ENCODE results near the gene MYO9B.
"Not testable (repeated sequence)": the region's sequence is repeated elsewhere in the genome, so short reads cannot be mapped to it uniquely, and the experiment has no call there.

Gene MYO9B

DNA sequence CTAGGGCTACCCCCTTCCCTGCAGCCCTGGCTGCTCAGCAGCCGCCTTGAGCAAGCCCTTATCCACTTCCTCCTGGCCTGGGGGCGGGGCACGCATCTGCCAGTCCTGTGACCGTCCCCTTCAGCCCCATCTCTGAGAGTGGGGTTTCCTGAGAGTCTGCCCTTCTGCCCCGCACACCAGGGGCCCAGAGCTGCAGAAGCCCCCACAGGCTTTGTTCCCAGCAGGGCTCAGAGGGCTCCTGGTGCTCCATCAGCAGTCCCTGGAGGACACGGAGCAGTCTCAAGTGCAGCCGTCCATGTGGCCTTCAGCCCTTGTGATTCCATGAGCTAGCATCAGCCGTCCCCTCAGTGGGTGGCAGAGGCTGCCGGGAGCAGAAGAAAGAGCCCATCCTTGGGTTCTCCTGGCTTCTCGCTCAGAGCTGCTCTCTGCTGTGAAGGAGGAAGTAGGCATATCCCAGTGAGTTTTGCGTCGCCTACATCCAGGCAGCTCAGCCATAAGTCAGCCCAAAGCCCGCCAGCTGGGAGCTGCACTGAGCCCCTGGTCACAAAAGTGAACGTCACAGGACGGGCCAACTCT, 16.3 kb downstream of the MYO9B start:
- no peak for DNase-seq (ENCODE audit: low read depth in 2 of 2)

DNA sequence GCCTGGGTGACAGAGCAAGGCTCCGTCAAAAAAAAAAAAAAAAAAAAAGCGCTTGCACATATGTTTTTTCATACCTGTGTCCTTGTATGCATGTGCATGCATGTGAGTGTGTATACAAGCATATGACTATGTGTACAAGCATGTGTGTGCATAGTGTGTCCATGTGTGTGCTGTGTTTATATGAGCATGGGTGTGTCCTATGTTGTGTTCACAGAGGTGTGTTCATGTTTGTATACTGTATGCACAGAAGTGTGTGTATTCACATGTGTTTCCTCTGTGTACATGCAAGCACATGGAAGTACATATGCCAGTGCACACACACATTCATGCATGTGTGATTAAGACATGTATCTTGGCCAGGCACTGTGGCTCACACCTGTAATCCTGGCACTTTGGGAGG, 17.1 kb downstream of the MYO9B start:
- no peak for DNase-seq (ENCODE audit: low read depth in 2 of 2)

DNA sequence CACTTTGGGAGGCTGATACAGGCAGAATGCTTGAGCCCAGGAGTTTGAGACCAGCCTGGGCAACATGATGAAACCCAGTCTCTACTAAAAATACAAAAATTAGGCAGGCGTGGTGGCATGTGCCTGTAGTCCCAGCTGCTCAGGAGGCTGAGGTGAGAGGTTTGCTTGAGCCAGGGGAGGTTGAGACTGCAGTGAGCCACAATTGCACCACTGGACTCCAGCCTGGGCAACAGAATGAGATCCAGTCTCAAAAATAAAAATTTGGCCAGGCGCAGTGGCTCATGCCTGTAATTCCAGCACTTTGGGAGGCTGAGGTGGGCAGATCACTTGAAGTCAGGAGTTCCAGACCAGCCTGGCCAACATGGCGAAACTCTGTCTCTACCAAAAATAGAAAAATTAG, 19.1 kb downstream of the MYO9B start:
- not testable (repeated sequence) for DNase-seq (ENCODE audit: low read depth in 2 of 2)

- no peak for DNase-seq (ENCODE audit: low read depth in 2 of 2)
These were observed 19.8 kb downstream of the MYO9B start for GRCh38 chr19:17095141-17095919.

DNA sequence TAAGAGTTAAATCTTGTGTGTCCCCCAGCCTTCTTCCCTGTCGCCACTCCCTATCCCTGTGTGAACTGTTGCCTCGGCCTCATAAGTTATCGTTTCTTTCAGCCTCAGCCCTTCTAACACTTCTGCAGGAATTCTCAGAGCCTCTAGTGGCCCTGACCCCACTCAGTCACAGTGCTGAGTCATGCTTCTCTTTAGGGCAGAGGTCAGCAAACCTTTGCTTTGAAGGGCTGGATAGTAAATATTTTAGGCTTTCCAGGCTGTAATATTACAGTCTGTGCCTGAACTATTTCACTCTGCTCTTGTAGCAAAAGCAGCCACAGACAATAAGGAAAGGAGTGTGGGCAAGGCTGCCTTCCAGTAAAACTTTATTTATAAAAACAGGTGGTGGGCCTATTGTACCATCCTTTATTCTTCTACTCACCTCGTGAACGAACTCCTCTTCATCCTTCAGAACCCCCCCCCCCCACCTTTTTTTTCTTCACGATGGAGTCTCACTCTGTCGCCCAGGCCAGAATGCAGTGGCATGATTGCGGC, 22.1 kb downstream of the MYO9B start:
- DNase-seq (ENCODE audit: low read depth in 2 of 2): no peak

GRCh38 chr19:17098326-17098725, 22.7 kb downstream of the MYO9B start:
- DNase-seq (ENCODE audit: low read depth in 2 of 2): no peak

DNA sequence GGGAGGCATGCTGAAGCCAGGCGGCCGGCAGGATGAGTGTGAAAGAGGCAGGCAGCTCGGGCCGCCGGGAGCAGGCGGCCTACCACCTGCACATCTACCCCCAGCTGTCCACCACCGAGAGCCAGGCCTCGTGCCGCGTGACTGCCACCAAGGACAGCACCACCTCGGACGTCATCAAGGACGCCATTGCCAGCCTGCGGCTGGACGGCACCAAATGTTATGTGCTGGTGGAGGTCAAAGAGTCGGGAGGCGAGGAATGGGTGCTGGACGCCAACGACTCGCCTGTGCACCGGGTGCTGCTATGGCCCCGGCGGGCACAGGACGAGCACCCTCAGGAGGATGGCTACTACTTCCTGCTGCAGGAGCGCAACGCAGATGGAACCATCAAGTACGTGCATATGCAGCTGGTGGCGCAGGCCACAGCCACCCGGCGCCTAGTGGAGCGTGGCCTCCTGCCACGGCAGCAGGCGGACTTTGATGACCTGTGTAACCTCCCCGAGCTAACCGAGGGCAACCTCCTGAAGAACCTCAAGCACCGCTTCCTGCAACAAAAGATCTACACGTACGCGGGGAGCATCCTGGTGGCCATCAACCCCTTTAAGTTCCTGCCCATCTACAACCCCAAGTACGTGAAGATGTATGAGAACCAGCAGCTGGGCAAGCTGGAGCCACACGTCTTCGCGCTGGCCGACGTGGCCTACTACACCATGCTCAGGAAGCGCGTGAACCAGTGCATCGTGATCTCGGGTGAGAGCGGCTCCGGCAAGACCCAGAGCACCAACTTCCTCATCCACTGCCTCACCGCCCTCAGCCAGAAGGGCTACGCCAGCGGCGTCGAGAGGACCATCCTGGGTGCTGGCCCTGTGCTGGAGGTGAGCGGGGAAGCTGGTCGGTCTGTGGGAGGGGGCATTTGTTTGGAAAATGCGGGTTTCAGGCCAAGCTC, 26.4 kb downstream of the MYO9B start:
- no peak for DNase-seq (ENCODE audit: low read depth in 2 of 2)

GRCh38 chr19:17103177-17103576, 27.6 kb downstream of the MYO9B start:
- DNase-seq (ENCODE audit: low read depth in 2 of 2): peak in 1 of 2 donors; percentile 17

DNA sequence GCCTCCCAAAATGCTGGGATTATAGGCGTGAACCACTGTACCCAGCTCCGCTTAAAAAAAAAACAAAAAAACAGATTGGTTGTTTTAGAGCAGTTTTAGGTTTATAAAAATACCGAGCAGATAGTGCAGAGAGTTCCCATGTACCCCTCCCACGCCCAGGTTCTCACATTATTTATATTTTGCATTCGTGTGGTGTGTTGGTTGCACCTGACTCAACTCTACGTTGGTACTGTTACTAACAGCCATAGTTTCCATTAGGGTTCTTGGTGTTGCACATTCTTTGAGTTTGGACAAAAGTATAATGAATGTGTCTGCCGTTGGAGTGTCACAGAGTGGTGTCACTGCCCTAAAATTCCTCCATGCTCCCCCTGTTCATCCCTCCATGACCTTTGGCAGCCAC, 29.1 kb downstream of the MYO9B start:
- no peak for DNase-seq (ENCODE audit: low read depth in 2 of 2)

DNA sequence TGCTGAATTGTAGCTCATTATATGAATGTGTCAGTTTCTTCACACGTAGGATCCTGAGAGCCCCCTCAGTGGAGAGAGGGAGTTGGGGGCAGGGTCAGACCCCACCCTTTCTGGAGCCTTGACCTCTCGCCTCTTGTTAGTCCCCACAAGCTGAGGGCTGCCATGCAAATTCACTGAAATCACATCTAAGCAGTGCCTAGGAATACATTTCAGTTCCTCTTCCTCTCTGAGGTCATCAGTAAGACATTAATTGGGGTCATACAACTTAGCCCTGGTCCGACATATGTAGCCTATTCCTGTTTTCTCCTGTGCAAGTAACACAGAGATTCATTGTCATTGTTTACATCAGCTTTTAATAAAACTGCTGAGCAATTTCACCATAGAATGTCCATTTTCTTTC, 30.0 kb downstream of the MYO9B start:
- DNase-seq (ENCODE audit: low read depth in 2 of 2): no peak

DNA sequence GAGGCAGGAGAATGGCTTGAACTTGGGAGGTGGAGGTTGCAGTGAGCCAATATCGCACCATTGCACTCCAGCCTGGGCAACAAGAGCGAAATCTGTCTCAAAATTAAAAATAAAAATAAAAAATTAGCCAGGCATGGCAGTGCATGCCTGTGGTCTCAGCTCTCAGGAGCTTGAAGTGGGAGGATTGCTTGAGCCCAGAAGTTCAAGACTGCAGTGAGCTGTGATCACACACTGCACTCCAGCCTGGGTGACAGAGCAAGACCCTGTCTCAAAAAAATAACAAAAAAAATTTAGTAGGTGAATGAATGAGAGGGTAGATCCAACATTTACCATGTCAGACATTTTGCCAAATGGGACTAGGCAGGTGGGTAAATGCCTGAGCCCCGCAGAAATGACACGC, 31.4 kb downstream of the MYO9B start:
- not testable (repeated sequence) for DNase-seq (ENCODE audit: low read depth in 2 of 2)

GRCh38 chr19:17107546-17108452, 32.2 kb downstream of the MYO9B start:
- no peak for DNase-seq (ENCODE audit: low read depth in 2 of 2)

DNA sequence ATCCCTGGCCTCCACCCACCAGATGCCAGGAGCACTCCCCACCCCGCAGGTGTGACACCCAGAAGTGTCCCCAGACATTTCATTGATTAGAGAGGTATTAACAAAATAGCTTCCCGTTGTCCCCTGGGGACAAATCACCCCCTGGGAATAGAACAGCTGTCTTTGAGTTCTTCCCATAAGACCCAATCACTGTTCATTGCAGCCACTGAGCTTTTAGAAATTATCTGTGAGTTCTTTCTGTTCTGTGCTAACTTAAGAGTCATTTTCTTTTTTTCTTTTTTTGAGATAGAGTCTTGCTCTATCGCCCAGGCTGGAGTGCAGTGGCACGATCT, 32.8 kb downstream of the MYO9B start:
- DNase-seq (ENCODE audit: low read depth in 2 of 2): no peak

DNA sequence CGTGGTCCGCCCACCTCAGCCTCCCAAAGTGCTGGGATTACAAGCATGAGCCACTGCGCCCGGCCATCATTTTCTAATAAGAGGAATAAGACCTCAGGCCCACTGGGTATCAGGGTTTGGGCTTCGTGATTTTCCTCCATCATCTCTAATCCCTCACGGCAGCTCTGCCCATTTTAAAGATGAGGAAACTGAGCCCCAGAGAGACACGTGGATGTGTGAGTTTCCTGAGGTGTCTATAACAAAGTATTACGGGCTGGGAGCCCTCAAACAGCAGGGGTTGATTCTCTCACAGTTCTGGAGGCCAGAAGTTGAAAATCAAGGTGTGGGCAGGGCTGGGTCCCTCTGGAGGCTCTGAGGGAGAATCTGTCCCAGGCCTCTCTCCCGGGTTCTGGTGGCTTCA, 33.7 kb downstream of the MYO9B start:
- DNase-seq (ENCODE audit: low read depth in 2 of 2): no peak

DNA sequence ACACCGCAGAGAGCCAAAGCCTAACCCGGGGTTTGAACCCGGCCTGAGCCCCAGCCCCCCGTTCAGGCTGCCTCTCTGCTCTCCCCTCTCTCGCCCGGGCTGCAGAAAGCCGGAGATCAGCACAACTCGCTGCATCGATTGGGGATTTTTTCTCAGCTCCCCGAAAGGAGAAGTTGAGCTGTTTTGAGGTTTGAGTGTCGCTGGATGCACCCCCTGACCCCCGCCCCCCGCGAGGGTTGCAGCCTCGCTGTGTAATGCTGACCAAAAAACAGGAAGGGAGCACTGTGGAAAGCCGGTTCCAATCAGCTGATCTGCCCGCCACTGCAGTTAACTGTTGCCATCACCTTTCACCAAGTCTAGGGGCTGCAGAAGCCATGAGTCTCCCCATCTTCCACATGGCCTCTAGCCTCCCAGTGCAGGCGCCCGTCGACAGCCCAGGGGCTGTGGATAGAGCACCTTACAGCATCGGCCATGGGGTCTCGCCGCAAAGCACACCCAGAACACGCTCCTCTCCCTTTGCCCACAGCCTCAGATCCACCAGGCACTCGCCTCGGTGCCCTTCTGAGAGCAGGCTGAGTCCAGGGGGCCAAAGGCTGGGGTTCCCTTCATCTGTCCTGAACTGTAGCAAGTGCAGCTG, 34.5 kb downstream of the MYO9B start:
- DNase-seq (ENCODE audit: low read depth in 2 of 2): peak; percentile 8 to 18

- no peak for DNase-seq (ENCODE audit: low read depth in 2 of 2)
These were observed 35.0 kb downstream of the MYO9B start for GRCh38 chr19:17110599-17110966.

DNA sequence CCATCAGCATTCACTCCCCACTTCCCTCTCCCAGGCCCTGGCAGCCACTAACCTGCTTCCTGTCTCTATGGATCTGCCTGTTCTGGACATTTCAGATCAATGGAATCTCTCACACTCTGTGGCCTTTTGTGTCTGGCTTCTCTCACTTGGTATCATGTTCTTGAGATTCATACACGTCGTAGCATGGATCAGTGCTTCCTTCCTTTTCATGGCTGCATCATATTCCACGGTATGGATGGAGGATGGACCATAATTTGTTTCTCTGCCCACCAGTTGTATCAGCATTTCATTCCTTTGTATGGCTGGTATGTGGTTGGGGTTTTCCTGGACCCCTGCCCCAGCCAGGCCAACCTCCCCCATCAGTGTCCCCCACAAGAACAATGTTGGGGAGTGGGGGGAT, 36.2 kb downstream of the MYO9B start:
- DNase-seq (ENCODE audit: low read depth in 2 of 2): no peak

DNA sequence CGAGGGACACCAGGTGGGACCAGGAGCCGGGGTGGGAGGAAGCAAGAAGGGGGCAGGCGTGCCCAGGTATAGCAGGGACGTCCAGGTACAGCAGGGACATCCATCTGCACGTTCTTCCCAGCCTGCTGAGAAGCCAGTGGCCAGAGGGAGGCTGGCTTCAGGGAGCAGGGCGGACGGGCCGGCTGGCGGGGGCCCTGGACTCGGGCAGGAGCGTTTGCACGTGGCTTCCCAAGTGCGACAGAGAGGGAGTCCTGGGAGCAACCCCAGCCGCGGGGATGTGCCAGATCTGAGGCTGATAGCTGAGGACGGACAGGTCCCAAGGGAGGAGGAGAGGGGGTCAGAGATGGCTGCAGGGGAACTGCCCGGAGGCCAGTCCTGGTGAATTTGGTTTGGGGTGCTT, 36.7 kb downstream of the MYO9B start:
- DNase-seq (ENCODE audit: low read depth in 2 of 2): no peak

GRCh38 chr19:17112700-17113099, 37.1 kb downstream of the MYO9B start:
- no peak for DNase-seq (ENCODE audit: low read depth in 2 of 2)

DNA sequence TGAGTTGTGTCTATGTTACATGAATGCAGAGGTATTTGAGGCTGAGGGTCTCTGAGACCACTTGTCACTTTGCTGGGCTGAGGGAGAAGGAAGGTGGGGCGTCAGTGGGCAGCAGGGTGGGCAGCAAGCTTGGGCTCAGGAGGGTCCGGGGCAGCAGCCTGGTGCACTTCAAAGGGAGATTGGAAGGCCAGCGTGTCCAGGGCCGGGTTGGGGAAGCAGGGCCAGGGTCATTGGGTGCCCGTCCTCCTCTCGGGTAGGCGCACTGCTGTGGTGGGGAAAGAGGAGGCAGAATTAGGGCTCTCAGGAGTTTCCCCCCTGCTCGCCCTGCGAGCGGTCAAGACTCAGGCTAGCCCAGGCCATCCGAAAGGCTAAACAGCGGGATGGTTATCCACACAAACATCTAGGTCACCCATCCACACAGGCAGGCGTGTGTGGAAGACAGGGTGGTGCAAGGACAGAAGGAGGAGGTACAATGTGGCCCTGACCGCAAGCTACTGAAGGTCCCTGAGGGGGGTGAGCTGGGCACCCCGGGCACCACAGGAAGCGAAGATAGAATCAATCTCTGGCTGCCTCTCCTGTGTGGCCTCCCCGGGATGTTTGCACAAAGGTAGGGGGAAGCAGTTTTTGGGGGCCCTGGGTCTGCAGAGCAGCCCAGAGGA, 37.7 kb downstream of the MYO9B start:
- DNase-seq (ENCODE audit: low read depth in 2 of 2): no peak

Data from stimulated activated CD8-positive, alpha-beta memory T cell treated with anti-CD3 and anti-CD28 coated beads, Interleukin-2, amount 100 ng/mL, for 48 hours (primary cell).